ENCODE data around the gene NUBPL.

Gene NUBPL

GRCh38 chr14:31561155-31561846, at the start of gene NUBPL:
Gene NUBPL, plus strand, starts transcription at chr14:31561404. Its CDS starts 36 bp downstream, at chr14:31561440.
- no peak for TF ChIP-seq CTCF (IDR thresholded peaks at IDR 0.05; ENCODE audit: low read depth, low read length, missing control alignments)
- DNase-seq (ENCODE audit: low read depth): peak; percentile 90
- H3K4me3 ChIP-seq (ENCODE audit: low read depth, low read length): peak within 1 kb of the TSS; percentile 64

GRCh38 chr14:31527087-31527486, 34.1 kb upstream of the NUBPL start:
- DNase-seq (ENCODE audit: low read depth): no peak
- H3K4me3 ChIP-seq (ENCODE audit: low read depth, low read length): no peak overlapping the region
- TF ChIP-seq CTCF (IDR thresholded peaks at IDR 0.05; ENCODE audit: low read depth, low read length, missing control alignments): no peak

GRCh38 chr14:31527546-31527945, 33.7 kb upstream of the NUBPL start:
- H3K4me3 ChIP-seq (ENCODE audit: low read depth, low read length): no peak overlapping the region
- TF ChIP-seq CTCF (IDR thresholded peaks at IDR 0.05; ENCODE audit: low read depth, low read length, missing control alignments): no peak
- DNase-seq (ENCODE audit: low read depth): no peak

- DNase-seq (ENCODE audit: low read depth): no peak
- no peak overlapping the region for H3K4me3 ChIP-seq (ENCODE audit: low read depth, low read length)
- TF ChIP-seq CTCF (IDR thresholded peaks at IDR 0.05; ENCODE audit: low read depth, low read length, missing control alignments): no peak
Observed at GRCh38 chr14:31529053-31529452, 32.2 kb upstream of the NUBPL start.

GRCh38 chr14:31530136-31530535, 31.1 kb upstream of the NUBPL start:
- no peak overlapping the region for H3K4me3 ChIP-seq (ENCODE audit: low read depth, low read length)
- no peak for TF ChIP-seq CTCF (IDR thresholded peaks at IDR 0.05; ENCODE audit: low read depth, low read length, missing control alignments)

GRCh38 chr14:31536201-31536960, 24.8 kb upstream of the NUBPL start:
- H3K4me3 ChIP-seq (ENCODE audit: low read depth, low read length): no peak overlapping the region
- DNase-seq (ENCODE audit: low read depth): no peak
- no peak for TF ChIP-seq CTCF (IDR thresholded peaks at IDR 0.05; ENCODE audit: low read depth, low read length, missing control alignments)

More at GRCh38 chr14:31530136-31530535, 31.1 kb upstream of the NUBPL start:
- DNase-seq (ENCODE audit: low read depth): no peak
